WTC11 (cell line): ENCODE measurements around the gene C1orf185. TPM values are rescaled to one million over a fixed set of nuclear protein-coding genes. Genes with fewer than 3 reads are reported as not detected.
A peak's percentile ranks its signal among the peaks of the same experiment; 100 is the strongest.

ENCODE experiments used
- ATAC-seq: fragments of 200-7000 bp; cut with Tn5 transposase; 2 replicates; pipeline ENCODE4 v1.10.0; 2021; ENCODE audit warnings: mild to moderate bottlenecking, moderate library complexity
- CTCF ChIA-PET: fragments of 300-600 bp; sonication (Branson Sonifier 250); formaldehyde crosslinking; loops from one replicate; lab custom pipeline; 2021; ENCODE audit warnings: antibody characterized with exemption; lab: Charles Lee
- POLR2A ChIA-PET: fragments of 350-600 bp; sonication (Branson Sonifier 250); formaldehyde crosslinking; loops from one replicate; lab custom pipeline; 2021; ENCODE audit warnings: antibody characterized with exemption; lab: Charles Lee
- DNase-seq: peaks from one replicate; pipeline ENCODE4 v3.0.0; 2021; ENCODE audit warnings: low spot score
- H3K27ac Mint-ChIP-seq: 2 replicates; pipeline ENCODE4 v1.8.0; 2021; ENCODE audit warnings: mixed read lengths
- H3K27me3 Mint-ChIP-seq: 2 replicates; pipeline ENCODE4 v1.8.0; 2021; ENCODE audit warnings: low read depth, mild to moderate bottlenecking, moderate library complexity, mixed read lengths
- H3K36me3 Mint-ChIP-seq: 2 replicates; pipeline ENCODE4 v1.8.0; 2021; ENCODE audit warnings: mixed read lengths
- H3K4me1 Mint-ChIP-seq: 2 replicates; pipeline ENCODE4 v1.8.0; 2022; ENCODE audit warnings: mixed read lengths
- H3K4me3 Mint-ChIP-seq: 2 replicates; pipeline ENCODE4 v1.8.0; 2021; ENCODE audit warnings: mild to moderate bottlenecking, moderate library complexity, mixed read lengths
- H3K9me3 Mint-ChIP-seq: 2 replicates; pipeline ENCODE4 v1.8.0; 2021; ENCODE audit warnings: mixed read lengths
- ATF2 ChIP-seq: sonication (generic); formaldehyde crosslinking; IDR thresholded peaks from 2 replicates; pipeline ENCODE4 v1.8.1; 2022; ENCODE audit warnings: low read depth, missing genetic modification reagents, borderline replicate concordance
- CTCF ChIP-seq: fragments of 200-600 bp; IDR thresholded peaks from 2 replicates; pipeline ENCODE4 v1.8.0; 2022; ENCODE audit warnings: antibody characterized with exemption
- EMX1 ChIP-seq: fragments of 250-450 bp; sonication (Bioruptor Pico); IDR thresholded peaks from 2 replicates; pipeline ENCODE4 v1.8.0; 2021; ENCODE audit warnings: mild to moderate bottlenecking
- FOXK1 ChIP-seq: sonication (generic); formaldehyde crosslinking; IDR thresholded peaks from 2 replicates; pipeline ENCODE4 v1.8.0; 2022; ENCODE audit warnings: mild to moderate bottlenecking, moderate library complexity, missing genetic modification reagents
- FOXP4 ChIP-seq: sonication (generic); formaldehyde crosslinking; IDR thresholded peaks from 2 replicates; pipeline ENCODE4 v1.8.0; 2022; ENCODE audit warnings: mild to moderate bottlenecking, missing genetic modification reagents
- IRF2 ChIP-seq: sonication (generic); formaldehyde crosslinking; IDR thresholded peaks from 2 replicates; pipeline ENCODE4 v1.8.0; 2022; ENCODE audit warnings: low read depth, missing genetic modification reagents, borderline replicate concordance
- NR1H2 ChIP-seq: sonication (generic); formaldehyde crosslinking; IDR thresholded peaks from 2 replicates; pipeline ENCODE4 v1.9.0; 2021; ENCODE audit warnings: mild to moderate bottlenecking, moderate library complexity, missing genetic modification reagents
- OVOL2 ChIP-seq: fragments of 250-450 bp; sonication (Bioruptor Pico); IDR thresholded peaks from 2 replicates; pipeline ENCODE4 v1.9.0; 2021; ENCODE audit warnings: mild to moderate bottlenecking, borderline replicate concordance
- RORB ChIP-seq: fragments of 250-450 bp; sonication (Bioruptor Pico); IDR thresholded peaks from 2 replicates; pipeline ENCODE4 v1.9.0; 2021; ENCODE audit warnings: mild to moderate bottlenecking
- TEAD4 ChIP-seq: sonication (generic); formaldehyde crosslinking; IDR thresholded peaks from 2 replicates; pipeline ENCODE4 v1.8.0; 2022; ENCODE audit warnings: mild to moderate bottlenecking, missing genetic modification reagents
- USF2 ChIP-seq: sonication (generic); formaldehyde crosslinking; IDR thresholded peaks from 2 replicates; pipeline ENCODE4 v1.8.1; 2023; ENCODE audit warnings: mild to moderate bottlenecking, missing genetic modification reagents, moderate library complexity
- total RNA-seq: library from RNA; stranded (reverse); gene quantifications from 3 replicates; pipeline ENCODE4 v1.2.3, GENCODE V29; 2021
- TF ChIP-seq, protein P1 (sequence below): fragments of 250-450 bp; sonication (Bioruptor Pico); IDR thresholded peaks from 2 replicates; pipeline ENCODE4 v2.1.2; 2022; ENCODE audit warnings: mild to moderate bottlenecking, moderate library complexity
- TF ChIP-seq, protein P2 (sequence below): sonication (generic); formaldehyde crosslinking; conservative IDR thresholded peaks from 2 replicates; pipeline ENCODE4 v1.8.1; 2022; ENCODE audit warnings: mild to moderate bottlenecking, missing genetic modification reagents
- TF ChIP-seq, protein P3 (sequence below): sonication (generic); formaldehyde crosslinking; IDR thresholded peaks from 2 replicates; pipeline ENCODE4 v1.8.1; 2022; ENCODE audit warnings: missing genetic modification reagents, borderline replicate concordance
- TF ChIP-seq, protein P4 (sequence below): fragments of 250-450 bp; sonication (Bioruptor Pico); IDR thresholded peaks from 2 replicates; pipeline ENCODE4 v1.8.0; 2021; ENCODE audit warnings: mild to moderate bottlenecking
- TF ChIP-seq, protein P5 (sequence below): fragments of 250-450 bp; sonication (Bioruptor Pico); IDR thresholded peaks from 2 replicates; pipeline ENCODE4 v1.9.0; 2021; ENCODE audit warnings: moderate library complexity, mild to moderate bottlenecking, inconsistent platforms, borderline replicate concordance
- TF ChIP-seq, protein P6 (sequence below): sonication (generic); formaldehyde crosslinking; IDR thresholded peaks from 2 replicates; pipeline ENCODE4 v1.8.1; 2023; ENCODE audit warnings: mild to moderate bottlenecking, missing genetic modification reagents

Gene C1orf185
- total RNA-seq, 1 experiment from 2014 or later, result not detected

GRCh38 chr1:51188230-51188629 lies 86.2 kb downstream of the C1orf185 start (continued):
- TF ChIP-seq ATF2 (CRISPR knock-in tag) (no peak), NR1H2 (CRISPR knock-in tag) (no peak)
- TF ChIP-seq, protein P1, sequence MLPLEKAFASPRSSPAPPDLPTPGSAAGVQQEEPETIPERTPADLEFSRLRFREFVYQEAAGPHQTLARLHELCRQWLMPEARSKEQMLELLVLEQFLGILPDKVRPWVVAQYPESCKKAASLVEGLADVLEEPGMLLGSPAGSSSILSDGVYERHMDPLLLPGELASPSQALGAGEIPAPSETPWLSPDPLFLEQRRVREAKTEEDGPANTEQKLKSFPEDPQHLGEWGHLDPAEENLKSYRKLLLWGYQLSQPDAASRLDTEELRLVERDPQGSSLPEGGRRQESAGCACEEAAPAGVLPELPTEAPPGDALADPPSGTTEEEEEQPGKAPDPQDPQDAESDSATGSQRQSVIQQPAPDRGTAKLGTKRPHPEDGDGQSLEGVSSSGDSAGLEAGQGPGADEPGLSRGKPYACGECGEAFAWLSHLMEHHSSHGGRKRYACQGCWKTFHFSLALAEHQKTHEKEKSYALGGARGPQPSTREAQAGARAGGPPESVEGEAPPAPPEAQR (CRISPR knock-in tag), result no peak
- TF ChIP-seq, protein P2, sequence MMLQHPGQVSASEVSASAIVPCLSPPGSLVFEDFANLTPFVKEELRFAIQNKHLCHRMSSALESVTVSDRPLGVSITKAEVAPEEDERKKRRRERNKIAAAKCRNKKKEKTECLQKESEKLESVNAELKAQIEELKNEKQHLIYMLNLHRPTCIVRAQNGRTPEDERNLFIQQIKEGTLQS (CRISPR knock-in tag), result no peak

- DNase-seq, result peak; percentile 21
- Mint-ChIP-seq H3K4me1 (no peaks in the 10 kb centered on the region), H3K36me3 (no peaks in the 10 kb centered on the region), H3K9me3 (no peaks in the 10 kb centered on the region), H3K4me3 (no peak overlapping the region), H3K27me3 (no peaks in the 10 kb centered on the region), H3K27ac (no peak overlapping the region)
- CTCF ChIA-PET, result interaction anchor here (0.5 to 5.0 kb wide), 14 partner anchors 8 to 439 kb away, joined by 3 to 22 read pairs (median 4); partner anchors contain the start of gene CDKN2C
- ATAC-seq, result peak; percentile 56; the same call in 1 of the 2 replicates
- no peak for TF ChIP-seq RORB (CRISPR knock-in tag)
- peak; percentile 71 for TF ChIP-seq CTCF
- POLR2A ChIA-PET, result no interaction called here
These were observed 87.5 kb downstream of the C1orf185 start for GRCh38 chr1:51189421-51190073.

GRCh38 chr1:51190961-51191360 lies 88.9 kb downstream of the C1orf185 start:
- Mint-ChIP-seq H3K4me3 (no peak overlapping the region), H3K27ac (no peak overlapping the region), H3K9me3 (no peaks in the 10 kb centered on the region), H3K36me3 (no peaks in the 10 kb centered on the region), H3K4me1 (no peaks in the 10 kb centered on the region), H3K27me3 (no peaks in the 10 kb centered on the region; the same call in 1 of the 2 replicates)
- POLR2A ChIA-PET, result no interaction called here
- ATAC-seq (no peak), DNase-seq (no peak)
- CTCF ChIA-PET, result interaction anchor here (0.9 to 5.0 kb wide), 3 partner anchors 62 to 416 kb away, joined by 3 to 22 read pairs (median 3); no protein-coding TSS in a partner anchor
- TF ChIP-seq USF2 (CRISPR knock-in tag) (no peak), IRF2 (CRISPR knock-in tag) (no peak), EMX1 (no peak), TEAD4 (CRISPR knock-in tag) (no peak), FOXK1 (CRISPR knock-in tag) (no peak), OVOL2 (no peak), FOXP4 (no peak)
- TF ChIP-seq, protein P3, sequence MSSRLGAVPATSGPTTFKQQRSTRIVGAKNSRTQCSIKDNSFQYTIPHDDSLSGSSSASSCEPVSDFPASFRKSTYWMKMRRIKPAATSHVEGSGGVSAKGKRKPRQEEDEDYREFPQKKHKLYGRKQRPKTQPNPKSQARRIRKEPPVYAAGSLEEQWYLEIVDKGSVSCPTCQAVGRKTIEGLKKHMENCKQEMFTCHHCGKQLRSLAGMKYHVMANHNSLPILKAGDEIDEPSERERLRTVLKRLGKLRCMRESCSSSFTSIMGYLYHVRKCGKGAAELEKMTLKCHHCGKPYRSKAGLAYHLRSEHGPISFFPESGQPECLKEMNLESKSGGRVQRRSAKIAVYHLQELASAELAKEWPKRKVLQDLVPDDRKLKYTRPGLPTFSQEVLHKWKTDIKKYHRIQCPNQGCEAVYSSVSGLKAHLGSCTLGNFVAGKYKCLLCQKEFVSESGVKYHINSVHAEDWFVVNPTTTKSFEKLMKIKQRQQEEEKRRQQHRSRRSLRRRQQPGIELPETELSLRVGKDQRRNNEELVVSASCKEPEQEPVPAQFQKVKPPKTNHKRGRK (CRISPR knock-in tag), result no peak
- TF ChIP-seq, protein P4, sequence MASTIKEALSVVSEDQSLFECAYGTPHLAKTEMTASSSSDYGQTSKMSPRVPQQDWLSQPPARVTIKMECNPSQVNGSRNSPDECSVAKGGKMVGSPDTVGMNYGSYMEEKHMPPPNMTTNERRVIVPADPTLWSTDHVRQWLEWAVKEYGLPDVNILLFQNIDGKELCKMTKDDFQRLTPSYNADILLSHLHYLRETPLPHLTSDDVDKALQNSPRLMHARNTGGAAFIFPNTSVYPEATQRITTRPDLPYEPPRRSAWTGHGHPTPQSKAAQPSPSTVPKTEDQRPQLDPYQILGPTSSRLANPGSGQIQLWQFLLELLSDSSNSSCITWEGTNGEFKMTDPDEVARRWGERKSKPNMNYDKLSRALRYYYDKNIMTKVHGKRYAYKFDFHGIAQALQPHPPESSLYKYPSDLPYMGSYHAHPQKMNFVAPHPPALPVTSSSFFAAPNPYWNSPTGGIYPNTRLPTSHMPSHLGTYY, result no peak
- TF ChIP-seq, protein P5, sequence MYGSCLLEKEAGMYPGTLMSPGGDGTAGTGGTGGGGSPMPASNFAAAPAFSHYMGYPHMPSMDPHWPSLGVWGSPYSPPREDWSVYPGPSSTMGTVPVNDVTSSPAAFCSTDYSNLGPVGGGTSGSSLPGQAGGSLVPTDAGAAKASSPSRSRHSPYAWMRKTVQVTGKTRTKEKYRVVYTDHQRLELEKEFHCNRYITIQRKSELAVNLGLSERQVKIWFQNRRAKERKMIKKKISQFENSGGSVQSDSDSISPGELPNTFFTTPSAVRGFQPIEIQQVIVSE (CRISPR knock-in tag), result no peak
- TF ChIP-seq, protein P6, sequence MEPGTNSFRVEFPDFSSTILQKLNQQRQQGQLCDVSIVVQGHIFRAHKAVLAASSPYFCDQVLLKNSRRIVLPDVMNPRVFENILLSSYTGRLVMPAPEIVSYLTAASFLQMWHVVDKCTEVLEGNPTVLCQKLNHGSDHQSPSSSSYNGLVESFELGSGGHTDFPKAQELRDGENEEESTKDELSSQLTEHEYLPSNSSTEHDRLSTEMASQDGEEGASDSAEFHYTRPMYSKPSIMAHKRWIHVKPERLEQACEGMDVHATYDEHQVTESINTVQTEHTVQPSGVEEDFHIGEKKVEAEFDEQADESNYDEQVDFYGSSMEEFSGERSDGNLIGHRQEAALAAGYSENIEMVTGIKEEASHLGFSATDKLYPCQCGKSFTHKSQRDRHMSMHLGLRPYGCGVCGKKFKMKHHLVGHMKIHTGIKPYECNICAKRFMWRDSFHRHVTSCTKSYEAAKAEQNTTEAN, result no peak
